Coronary artery (tissue), 2 donors: ENCODE results near the gene WIZ.
A peak's percentile ranks its signal among the peaks of the same experiment; 100 is the strongest.

ENCODE experiments used
- DNase-seq: peaks from one replicate; pipeline ENCODE4 v3.0.0-alpha.2; 2017; ENCODE audit warnings: low spot score
- H3K27ac ChIP-seq, 2 donors: fragments of 200-600 bp; sonication (generic); one replicate each; pipeline ENCODE4 v1.5.1; 2016 to 2019
- H3K4me3 ChIP-seq: fragments of 200-600 bp; sonication (generic); 2 replicates; pipeline ENCODE4 v1.5.1; 2016; ENCODE audit warnings: mild to moderate bottlenecking, moderate library complexity
- TF ChIP-seq, protein P1 (sequence below): fragments of 200-600 bp; sonication (generic); IDR thresholded peaks from one replicate; pipeline ENCODE4 v1.5.1; 2019; ENCODE audit warnings: antibody characterized with exemption

The WIZ gene, protein sequence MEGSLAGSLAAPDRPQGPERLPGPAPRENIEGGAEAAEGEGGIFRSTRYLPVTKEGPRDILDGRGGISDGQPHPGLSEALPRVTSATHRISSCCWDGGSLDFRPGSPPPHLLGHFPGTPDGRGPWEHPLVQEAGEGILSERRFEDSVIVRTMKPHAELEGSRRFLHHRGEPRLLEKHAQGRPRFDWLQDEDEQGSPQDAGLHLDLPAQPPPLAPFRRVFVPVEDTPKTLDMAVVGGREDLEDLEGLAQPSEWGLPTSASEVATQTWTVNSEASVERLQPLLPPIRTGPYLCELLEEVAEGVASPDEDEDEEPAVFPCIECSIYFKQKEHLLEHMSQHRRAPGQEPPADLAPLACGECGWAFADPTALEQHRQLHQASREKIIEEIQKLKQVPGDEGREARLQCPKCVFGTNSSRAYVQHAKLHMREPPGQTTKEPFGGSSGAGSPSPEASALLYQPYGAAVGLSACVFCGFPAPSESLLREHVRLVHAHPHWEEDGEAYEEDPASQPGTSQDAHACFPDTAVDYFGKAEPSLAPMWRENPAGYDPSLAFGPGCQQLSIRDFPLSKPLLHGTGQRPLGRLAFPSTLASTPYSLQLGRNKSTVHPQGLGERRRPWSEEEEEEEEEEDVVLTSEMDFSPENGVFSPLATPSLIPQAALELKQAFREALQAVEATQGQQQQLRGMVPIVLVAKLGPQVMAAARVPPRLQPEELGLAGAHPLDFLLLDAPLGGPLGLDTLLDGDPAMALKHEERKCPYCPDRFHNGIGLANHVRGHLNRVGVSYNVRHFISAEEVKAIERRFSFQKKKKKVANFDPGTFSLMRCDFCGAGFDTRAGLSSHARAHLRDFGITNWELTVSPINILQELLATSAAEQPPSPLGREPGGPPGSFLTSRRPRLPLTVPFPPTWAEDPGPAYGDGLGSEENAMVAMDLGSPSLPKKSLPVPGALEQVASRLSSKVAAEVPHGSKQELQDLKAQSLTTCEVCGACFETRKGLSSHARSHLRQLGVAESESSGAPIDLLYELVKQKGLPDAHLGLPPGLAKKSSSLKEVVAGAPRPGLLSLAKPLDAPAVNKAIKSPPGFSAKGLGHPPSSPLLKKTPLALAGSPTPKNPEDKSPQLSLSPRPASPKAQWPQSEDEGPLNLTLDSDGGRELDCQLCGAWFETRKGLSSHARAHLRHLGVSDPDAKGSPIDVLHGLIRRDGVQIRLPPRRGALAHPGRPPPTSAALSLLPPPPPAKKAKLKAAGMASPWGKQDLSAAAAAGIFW (N-terminal part only)

DNA sequence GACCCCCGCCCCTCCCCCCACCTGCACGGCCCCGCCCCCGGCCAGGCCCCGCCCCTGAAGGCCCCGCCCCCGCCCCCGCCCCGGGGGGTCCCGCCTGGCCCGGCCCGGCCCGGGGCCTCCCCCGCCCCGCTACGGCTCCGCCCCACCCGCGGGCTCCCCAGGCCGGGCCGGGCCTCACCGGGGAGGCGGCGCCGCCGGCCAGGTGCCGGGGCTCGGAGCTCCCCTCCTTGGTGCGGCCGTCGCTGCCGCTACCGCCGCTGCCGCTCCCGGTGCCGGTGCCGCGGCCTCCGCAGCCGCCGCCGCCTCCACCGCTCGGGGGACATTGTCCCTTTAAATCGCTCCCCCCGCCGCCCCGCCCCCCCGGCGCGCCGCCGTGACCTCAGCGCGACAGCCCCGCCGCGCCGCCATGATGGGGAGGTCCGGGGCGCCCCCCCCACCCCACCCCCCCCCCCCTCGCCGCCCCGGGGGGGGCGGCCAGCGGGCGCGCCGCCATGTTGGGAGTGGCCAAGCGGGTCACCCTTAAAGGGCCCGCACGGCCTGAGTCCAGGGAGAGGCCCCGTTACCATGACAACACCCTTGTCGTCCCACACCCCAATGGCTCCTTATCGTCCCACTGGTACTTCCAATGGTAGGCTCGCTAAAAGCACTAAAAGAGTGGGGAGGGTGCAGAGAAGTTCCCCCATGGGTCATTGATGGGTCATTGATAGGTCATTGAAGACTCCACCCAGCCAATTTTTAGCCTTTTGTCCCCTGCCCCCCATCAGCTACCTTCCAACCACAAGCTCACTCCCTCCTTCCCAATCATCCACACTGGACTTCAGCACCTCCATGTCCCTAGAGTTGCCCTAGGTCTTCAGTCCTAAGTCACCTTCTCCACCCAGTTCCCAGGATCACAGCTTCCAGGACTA, at the start of gene WIZ:
TSS of gene WIZ (minus strand) at position 337 of the 908 bp plus-strand sequence. CDS start 1,649 bp downstream, outside the sequence.
- Histone ChIP-seq H3K27ac (peak within 1 kb of the TSS; percentile 78 to 93), H3K4me3 (peak within 1 kb of the TSS; percentile 83)
- DNase-seq, result peak; percentile 90
- TF ChIP-seq, protein P1, sequence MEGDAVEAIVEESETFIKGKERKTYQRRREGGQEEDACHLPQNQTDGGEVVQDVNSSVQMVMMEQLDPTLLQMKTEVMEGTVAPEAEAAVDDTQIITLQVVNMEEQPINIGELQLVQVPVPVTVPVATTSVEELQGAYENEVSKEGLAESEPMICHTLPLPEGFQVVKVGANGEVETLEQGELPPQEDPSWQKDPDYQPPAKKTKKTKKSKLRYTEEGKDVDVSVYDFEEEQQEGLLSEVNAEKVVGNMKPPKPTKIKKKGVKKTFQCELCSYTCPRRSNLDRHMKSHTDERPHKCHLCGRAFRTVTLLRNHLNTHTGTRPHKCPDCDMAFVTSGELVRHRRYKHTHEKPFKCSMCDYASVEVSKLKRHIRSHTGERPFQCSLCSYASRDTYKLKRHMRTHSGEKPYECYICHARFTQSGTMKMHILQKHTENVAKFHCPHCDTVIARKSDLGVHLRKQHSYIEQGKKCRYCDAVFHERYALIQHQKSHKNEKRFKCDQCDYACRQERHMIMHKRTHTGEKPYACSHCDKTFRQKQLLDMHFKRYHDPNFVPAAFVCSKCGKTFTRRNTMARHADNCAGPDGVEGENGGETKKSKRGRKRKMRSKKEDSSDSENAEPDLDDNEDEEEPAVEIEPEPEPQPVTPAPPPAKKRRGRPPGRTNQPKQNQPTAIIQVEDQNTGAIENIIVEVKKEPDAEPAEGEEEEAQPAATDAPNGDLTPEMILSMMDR, result no peak

GRCh38 chr19:15498910-15499309, 49.2 kb upstream of the WIZ start:
- no peak for DNase-seq
- Histone ChIP-seq H3K27ac (no peak overlapping the region), H3K4me3 (no peak overlapping the region)
- TF ChIP-seq, protein P1, result no peak

- DNase-seq, result no peak
- TF ChIP-seq, protein P1, result no peak
- no peak overlapping the region for H3K4me3 ChIP-seq
- no peak overlapping the region for H3K27ac ChIP-seq
Measured at GRCh38 chr19:15498156-15498858, 48.6 kb upstream of the WIZ start.

DNA sequence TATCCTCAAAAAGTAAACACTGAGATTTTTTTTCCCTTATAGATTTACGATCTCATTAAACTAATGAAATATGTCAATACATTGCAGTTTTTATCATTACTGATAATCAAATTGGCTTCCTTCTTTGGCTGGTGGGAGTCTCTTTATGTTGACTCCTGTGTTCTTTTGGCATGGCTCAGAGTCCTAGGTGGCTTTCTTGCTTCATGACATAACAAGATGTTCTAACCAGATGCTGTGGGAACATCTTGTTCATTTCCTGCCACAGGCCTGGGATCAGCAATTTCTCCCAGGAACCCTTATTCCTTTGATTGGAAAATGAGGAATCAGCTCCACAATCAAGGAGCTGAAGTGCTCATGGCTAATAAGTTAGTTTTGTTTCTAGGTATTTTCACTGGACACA, 45.4 kb upstream of the WIZ start:
- no peak for DNase-seq
- no peak overlapping the region for H3K4me3 ChIP-seq
- TF ChIP-seq, protein P1, result no peak
- no peak overlapping the region for H3K27ac ChIP-seq

DNA sequence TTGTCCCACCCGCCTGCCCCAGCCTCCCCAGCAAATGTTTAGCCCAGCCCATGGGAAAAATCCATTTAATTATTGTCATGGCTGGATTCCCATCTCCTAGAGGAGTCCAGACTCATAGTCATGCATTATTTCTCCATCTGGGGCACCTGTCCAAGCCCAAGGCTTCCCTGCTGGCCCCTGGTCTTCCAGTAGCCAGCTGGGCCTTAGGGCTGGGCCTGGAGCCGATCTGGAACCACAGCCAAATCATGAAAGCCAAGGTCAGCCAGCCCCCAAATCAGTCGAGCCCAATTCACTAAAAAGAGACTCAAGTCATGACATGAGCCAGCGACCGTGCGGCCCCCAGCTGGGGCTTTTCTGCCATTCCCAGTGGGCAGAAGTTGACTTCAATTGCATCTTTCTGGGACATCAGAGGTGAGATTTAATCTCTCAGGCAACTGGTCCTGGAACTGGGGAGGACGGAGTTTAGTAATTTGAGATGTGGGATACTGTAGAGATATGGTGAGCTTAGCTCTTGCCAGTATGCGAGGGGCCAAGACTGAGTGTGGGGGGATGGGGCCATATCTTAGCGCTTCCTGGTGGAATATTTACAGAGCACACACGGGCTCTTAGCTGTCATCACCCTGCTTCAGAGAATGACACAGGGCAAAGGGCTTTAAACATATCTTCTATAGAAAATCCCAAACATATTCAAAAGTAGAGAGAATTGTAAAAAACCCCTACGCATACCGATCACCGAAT, 38.9 kb upstream of the WIZ start:
- no peak overlapping the region for H3K27ac ChIP-seq
- no peak overlapping the region for H3K4me3 ChIP-seq
- TF ChIP-seq, protein P1, result no peak
- no peak for DNase-seq
